Measurements from ENCODE around the gene TRIM42.

TRIM42 gene

DNA sequence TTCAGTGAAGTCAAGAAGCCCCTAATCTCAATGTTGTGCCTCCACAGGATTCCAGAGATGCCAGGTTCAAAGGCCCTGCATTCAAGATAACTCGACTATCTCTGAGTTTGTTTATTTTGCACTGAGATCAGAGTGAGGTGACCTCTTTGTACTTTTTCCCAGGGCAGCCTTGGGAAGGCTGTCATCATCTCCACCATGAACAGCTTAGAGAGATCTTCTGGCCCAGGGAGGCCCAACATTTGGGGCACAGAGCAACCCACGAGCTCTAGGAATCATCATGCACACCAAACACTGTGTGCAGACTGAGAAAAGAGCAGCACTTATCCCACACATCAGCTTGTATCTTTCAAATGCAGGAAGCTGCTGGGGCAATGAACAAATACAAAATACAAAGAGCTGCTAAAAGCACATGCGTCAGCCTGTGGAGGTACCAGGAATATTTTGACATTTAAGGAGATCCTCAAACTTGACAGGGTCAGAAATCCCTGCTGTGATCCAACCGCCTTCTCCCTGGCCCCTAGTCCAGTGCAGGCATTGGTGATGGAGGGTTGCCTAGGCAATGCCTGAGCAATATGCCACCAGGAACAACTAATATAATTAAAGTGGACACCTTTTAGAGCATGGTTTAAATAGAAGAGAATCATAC is 33.6 kb downstream of the TRIM42 start:
- no peak for DNase-seq

DNA sequence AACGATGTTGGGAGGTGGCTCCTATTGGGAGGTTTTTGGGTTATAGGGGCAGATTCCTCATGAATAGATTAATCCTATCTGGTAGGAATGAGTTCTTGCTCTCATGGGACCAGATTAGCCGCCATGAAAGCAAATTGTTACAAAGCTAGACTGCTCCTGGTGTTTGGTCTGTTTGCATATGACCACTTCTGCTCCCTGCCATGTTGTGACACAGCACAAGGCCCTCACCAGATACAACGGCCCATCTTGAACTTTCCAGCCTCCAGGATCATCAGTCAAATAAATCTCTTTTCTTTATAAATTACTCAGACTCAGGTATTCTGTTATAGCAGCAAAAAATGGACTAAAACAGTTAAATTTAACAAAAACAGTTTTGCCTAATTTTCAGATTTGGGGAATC is 34.4 kb downstream of the TRIM42 start:
- no peak for DNase-seq

DNA sequence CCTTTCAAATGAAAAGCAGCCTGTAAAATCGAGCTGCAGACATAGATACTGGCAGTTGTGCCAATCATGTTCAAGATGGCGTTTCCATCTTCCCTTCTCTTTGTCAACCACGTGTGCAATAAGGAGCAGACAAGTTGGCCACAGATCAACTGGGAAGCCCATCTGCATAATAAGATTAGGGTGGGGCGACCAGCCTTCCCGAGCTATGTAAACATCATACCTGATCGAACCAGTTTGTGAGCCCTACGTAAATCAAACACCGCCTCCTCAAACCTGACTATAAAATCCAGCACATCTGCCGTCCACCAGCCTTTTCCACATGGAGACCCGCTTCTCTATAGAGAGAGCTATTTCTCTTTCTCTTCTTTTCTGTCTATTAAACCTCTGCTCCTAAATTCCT is 37.2 kb downstream of the TRIM42 start:
- no peak for DNase-seq

DNA sequence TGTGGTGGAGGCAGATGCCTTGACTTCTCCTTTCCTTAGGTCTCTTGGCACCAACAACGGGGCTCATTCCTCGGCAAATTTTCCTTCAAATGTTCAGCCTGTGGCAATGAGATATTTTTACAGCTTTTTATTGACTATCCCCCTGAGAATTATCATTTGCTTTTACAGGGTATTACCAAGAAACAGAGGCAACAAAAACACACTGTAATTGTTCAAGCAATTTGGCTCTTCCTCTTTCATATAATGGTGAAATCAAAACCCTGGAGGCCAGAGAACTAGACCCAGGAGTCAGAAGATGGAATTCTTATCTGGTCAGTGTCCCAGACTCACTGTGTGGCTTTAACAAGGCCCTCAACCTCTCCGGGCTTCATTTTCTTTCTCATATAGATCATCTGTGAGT is 40.1 kb downstream of the TRIM42 start:
- no peak for DNase-seq

DNA sequence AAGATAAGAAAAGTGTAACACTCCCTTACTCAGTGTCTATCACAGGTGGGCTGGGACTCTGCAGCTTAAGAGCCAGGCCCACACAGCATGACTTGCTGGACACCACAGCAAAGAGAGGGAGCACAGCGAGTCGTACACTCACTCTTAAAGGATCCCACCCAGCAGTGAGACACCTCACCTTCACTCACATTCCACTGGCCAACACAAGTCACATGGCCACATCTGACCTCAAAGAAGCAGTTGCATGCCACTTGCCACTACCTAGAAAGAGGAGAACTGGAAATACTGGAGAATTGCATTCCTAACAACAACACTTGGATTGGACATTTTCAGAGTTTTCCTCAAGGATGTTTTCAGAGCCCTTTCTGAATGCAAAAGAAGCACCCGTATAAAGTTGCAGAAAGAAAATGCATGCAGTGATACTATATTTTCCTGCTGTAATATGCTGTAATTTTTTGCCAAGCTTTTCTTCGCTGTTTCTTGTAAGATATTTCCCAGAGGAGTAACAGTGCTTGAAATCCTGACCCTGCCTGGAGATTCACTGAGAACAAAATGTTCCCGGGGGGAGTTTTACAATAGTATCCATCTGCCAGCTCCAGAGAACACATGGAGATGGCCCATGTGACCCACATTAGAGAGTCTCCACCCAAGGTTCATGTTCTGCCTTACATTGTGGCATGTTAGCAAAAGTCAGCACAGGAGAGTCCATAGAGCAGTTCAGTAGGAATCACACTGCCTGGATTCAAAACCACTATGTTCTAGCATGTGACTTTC is 42.2 kb downstream of the TRIM42 start:
- DNase-seq: no peak

DNA sequence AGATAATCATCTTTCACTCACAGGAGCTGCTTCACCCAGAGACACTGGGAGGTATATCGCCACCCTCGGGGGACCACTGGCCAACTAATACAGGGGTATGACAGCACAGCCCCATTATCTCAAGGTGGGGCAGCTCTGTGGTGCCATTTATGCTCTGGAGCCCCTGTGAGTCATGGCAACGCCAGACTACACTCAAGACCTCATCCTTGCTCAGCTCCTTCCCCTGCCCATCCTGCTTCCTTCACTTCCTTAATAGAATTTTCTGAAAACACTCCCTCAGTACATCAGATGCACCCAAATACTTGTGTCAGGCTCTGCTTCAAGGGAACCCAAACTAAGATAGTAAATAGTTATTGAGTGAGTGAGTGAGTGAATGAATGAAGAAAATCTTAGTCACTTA is 45.7 kb downstream of the TRIM42 start:
- DNase-seq: no peak

DNA sequence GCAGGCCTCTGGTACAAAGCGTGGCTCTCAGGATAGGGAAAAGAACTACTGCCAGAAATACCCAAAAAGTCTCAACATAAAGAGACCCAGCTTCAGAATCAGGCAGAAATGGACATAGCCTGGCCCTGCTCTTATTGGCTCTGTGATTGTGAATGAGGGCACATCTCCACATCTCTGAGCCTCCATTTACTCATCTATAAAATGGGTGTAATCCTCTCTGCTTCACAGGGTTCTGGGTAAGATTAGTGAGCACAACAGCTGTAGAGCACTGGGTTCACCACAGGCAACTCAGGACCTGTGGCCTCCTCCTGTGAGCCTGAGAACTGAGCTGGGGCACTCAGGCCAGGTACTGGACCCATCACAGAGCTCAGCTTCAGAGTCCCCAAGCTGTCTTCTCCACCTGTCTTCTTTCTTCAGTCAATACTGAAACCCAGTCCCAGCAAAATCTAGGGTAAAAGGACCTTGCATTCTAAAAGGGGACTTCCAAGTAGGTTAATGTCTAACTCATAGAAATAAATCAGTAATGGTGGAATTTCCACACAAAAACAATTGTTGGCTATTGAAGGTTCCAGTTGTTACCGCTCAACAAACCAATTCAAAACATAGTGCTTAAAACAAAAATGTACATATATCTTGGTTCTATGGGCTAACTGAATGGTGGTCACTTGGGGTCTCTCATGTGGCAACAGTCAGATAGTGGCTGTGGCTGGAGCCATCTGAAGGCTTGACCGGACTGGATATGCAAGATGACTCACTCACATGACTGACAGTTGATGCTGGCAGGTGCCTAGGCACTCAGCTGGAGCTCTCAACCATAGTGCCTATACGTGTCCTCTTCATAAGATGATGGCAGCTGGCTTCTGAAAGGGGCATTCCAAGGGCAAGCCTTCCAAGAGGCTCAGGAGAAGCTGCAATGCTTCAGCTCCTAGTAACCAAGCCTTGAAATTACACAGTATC is 47.3 kb downstream of the TRIM42 start:
- DNase-seq: no peak

DNA sequence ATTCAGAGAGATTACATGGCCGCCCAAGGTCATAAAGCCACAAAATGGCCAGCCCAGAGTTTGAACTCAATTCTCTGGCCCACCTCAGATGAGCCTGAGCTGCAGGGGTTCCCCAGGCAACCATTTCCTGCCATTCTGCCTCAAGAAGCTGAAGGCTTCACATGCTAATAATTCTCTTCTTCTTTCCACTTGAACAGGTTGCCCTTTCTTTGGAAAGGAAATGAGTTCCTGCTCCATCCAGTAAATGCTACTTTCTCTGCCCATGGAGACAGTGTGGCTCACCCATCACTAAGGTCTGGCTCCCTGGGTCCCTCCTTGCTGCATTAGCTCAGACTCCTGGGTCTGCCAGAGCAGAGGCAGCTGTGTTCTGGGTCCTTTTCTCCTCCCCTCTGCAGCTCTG is 48.2 kb downstream of the TRIM42 start:
- DNase-seq: no peak

DNA sequence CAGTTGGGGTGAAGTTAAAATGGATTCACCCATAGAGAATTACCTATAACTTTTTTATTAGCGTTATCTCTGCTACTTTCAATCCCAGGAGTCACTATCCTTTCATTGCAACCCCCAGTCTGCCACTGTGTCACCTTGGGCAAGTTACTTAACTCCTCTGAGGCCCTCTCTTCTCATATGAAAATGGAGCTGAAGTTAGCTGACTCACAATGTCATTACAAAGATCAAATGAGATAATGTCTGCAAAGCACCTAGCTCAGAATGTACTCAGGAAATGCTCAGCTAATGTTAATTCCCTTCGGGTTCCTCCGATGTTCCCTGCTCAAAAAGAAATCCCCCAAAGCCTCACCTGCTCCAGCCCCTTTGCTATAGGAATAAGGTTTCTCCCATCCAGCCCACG is 50.0 kb downstream of the TRIM42 start:
- no peak for DNase-seq

DNA sequence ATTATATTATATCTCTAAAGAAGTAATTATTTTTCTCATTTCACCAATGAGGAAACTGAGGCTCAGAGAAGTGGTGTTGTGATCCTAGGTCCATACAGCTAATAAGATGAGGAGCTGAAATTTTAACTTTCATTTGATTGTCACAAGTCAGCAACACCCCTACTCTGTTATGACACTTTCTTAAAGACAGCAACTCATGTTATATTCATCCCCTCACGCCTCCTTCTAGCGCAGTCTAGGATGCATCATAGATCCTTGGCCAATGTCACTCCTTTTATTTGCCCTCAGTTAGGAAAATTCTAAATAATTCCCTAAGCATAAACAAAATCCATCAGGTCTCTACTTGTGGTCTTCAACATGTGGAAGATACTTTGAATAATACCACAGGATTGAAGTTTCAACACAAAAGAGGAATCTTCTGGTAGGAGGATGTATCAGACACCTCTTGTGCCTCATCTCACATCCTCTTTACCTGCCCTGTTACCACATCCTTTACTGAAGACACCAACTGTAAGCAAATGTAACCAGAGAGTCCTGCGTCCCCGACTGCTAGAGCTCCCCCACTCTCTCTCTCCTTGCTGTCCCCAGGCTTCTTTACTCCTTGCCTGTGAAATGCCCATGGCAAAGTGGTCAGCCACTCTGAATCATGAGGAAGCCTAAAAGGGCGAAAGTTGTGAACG is 53.7 kb downstream of the TRIM42 start:
- DNase-seq: no peak

DNA sequence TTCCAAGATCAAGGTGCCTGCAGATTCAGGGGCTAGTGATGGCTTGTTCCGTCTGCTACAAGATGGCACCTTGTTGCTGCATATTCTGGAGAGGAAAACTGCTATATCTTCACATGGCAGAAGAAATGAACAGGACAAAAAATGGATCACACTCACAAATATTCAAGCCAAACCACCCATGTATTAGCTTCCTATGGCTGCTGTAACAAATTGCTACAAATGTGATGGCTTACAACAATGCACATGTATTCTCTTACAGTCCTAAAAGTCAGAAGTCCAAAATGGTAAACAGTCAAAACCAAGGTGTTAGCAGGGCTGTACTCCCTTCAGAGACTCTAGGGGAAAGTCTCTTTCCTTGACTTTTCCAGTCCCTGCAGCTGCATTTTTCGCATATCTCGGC is 55.8 kb downstream of the TRIM42 start:
- no peak for DNase-seq

DNA sequence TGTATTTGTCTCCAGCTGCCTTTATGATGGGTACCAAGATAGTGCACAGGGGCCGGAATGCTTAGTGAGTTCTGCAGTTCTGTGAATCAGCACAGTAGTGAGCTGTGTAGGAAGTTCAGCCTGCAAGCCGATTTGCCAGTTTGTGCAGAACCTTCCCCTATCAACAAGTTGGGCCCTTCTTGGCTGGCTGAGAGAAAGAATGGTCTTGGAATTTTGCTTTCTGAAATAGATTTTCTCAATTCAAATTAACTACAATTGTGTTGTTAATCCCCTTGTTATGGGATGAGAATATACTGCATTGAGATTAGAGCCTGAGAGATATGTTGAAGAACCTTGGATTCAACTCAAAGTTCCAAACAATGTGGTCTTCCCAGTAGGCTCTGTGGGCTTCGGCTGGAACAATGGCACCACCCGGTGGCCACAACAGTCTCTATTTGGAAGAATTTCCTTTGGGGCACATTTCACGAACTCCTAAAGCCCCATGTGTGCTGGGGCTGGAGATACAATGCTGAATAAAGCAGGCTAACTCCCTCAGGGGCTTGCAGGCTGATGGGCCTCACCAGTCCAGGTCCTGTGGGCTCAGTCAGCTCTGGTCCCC is 59.1 kb downstream of the TRIM42 start:
- peak; percentile 40 for DNase-seq

DNA sequence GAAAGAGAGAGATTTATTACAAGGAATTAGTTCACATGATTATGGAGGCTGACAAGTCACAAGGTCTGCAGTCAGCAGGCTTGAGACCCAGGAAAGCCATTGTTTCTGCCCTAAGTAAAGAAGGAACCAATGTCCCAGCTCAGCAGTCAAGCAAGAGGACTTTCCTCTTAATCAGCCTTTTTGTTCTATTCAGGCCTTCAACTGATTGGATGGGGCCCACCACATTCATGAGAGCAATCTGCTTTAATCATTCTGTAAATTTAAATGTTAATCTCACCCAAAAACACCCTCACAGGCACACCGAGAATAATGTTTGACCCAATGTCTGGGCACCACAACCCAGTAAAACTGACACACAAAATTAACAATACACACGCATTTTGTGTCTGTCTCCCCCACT is 64.3 kb downstream of the TRIM42 start:
- no peak for DNase-seq

DNA sequence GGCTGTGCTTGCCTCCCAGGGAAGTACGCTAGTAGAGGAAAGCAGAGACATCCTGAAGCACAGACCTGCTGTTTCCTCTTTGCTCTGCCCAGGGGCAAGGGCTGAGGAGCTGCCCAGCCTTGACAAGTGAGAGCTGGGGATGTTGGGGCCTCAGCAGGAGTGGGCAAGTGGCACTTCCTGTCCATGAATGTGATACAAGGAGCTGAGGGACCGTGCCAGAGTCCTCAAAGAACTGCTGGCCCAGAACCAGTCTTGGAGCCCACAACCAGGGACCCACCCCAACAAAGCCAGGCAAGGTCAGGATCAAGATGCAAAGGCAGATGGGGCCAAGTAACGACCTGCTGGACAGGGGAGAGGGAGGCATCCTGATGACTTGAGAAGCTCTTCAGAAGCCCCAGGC is 70.3 kb downstream of the TRIM42 start:
- no peak for DNase-seq

DNA sequence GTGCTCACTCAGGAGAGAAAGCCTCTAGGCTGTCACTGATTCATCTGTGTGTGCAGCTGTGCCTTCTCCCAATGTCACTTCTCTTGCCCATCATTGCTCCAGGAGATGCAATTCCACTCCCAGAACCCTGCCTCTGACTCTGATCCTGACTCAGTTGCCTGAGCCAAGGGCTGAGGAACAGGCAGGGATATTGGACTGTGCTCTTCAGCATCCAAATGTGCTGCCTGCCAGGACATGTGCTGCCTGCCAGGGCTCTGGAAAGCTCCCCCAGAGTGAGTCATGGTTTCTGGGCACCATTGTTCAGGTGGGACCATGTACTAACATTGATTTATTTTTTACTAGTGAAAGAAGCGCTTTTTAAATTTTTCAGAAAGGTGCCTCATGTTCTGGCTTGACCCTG is 71.0 kb downstream of the TRIM42 start:
- DNase-seq: no peak
